Erythroblast (primary cell): ENCODE measurements around the gene COMT.
"Not testable (repeated sequence)": the region's sequence is repeated elsewhere in the genome, so short reads cannot be mapped to it uniquely, and the experiment has no call there.

Experiments
- GATA1 ChIP-seq: IDR thresholded peaks from 2 replicates; pipeline ENCODE4 v1.6.1; 2011; ENCODE audit warnings: low read depth, mild to moderate bottlenecking, control low read depth, low read length, moderate library complexity
- POLR2A ChIP-seq: IDR thresholded peaks from 2 replicates; pipeline ENCODE4 v1.6.1; 2011; ENCODE audit warnings: mild to moderate bottlenecking, low read length

- not testable (repeated sequence) for TF ChIP-seq POLR2A, GATA1
Observed at GRCh38 chr22:19926028-19926427, 15.5 kb upstream of the COMT start.
